CD4-positive, alpha-beta T cell (primary cell): ENCODE measurements around the gene SH3BP5. TPM values are rescaled to one million over a fixed set of nuclear protein-coding genes. Genes with fewer than 3 reads are reported as not detected.
"Not testable (repeated sequence)": the region's sequence is repeated elsewhere in the genome, so short reads cannot be mapped to it uniquely, and the experiment has no call there.

Source experiments
- ATAC-seq: fragments of 200-7000 bp; cut with Tn5 transposase; one replicate; pipeline ENCODE4 v1.10.0; 2022; ENCODE audit warnings: mild to moderate bottlenecking; ENCODE audit not compliant: poor library complexity
- CTCF ChIA-PET: fragments of 350-600 bp; sonication (Branson Sonifier 250); formaldehyde crosslinking; loops from one replicate; lab custom pipeline; 2021; ENCODE audit warnings: antibody characterized with exemption, inconsistent platforms; lab: Charles Lee
- POLR2A ChIA-PET: fragments of 350-600 bp; sonication (Branson Sonifier 250); formaldehyde crosslinking; loops from one replicate; lab custom pipeline; 2021; ENCODE audit warnings: antibody characterized with exemption, inconsistent platforms; lab: Charles Lee
- DNase-seq, 14 experiments: peaks; one replicate each; pipeline ENCODE4 v3.0.0-alpha.2; 2013 to 2020; ENCODE audit warnings: mixed read lengths in 2 of 14
- H3K27ac ChIP-seq, 2 donors: one replicate each; pipeline versions ENCODE4 v1.5.1 to v1.7.0; 2013; ENCODE audit warnings: low read length in 2 of 2, low read depth in 1 of 2, mild to moderate bottlenecking in 1 of 2
- H3K27me3 ChIP-seq, 2 experiments: 1 replicate in 1 of 2; 2 replicates in 1 of 2; pipeline versions ENCODE4 v1.6.1 to v1.7.0; 2013; ENCODE audit warnings: low read length in 2 of 2, control low read depth in 1 of 2, mild to moderate bottlenecking in 1 of 2, moderate library complexity in 1 of 2; ENCODE audit not compliant: insufficient read depth in 2 of 2, control insufficient read depth in 1 of 2
- H3K36me3 ChIP-seq: one replicate; pipeline ENCODE4 v1.6.1; 2013; ENCODE audit warnings: low read length, control low read depth; ENCODE audit not compliant: insufficient read depth
- H3K4me1 ChIP-seq: one replicate; pipeline ENCODE4 v1.6.1; 2013; ENCODE audit warnings: low read length, control low read depth; ENCODE audit not compliant: insufficient read depth
- H3K4me3 ChIP-seq: one replicate; pipeline ENCODE4 v1.5.1; 2013; ENCODE audit warnings: mild to moderate bottlenecking, low read length, moderate library complexity
- H3K9me3 ChIP-seq, 2 experiments: 1 replicate in 1 of 2; 2 replicates in 1 of 2; pipeline versions ENCODE4 v1.6.1 to v1.7.0; 2013; ENCODE audit warnings: low read length in 2 of 2, mild to moderate bottlenecking in 2 of 2, control low read depth in 1 of 2, moderate library complexity in 1 of 2; ENCODE audit not compliant: control insufficient read depth in 1 of 2, insufficient read depth in 1 of 2
- H3K27ac Mint-ChIP-seq: one replicate; pipeline ENCODE4 v1.8.0; 2020; ENCODE audit warnings: mixed read lengths
- H3K27me3 Mint-ChIP-seq: one replicate; pipeline ENCODE4 v1.8.0; 2021; ENCODE audit warnings: mixed read lengths
- H3K36me3 Mint-ChIP-seq: one replicate; pipeline ENCODE4 v1.8.0; 2021; ENCODE audit warnings: low read depth, mixed read lengths
- H3K4me1 Mint-ChIP-seq: one replicate; pipeline ENCODE4 v1.8.0; 2021; ENCODE audit warnings: low read depth, mixed read lengths
- H3K4me3 Mint-ChIP-seq: one replicate; pipeline ENCODE4 v1.8.0; 2020; ENCODE audit warnings: mild to moderate bottlenecking, mixed read lengths
- H3K9me3 Mint-ChIP-seq: one replicate; pipeline ENCODE4 v1.8.0; 2020; ENCODE audit warnings: mixed read lengths
- intact Hi-C, 2 experiments: fragments of 100-400 bp; cut with DNase I in 1 of 2; cut with micrococcal nuclease in 1 of 2; formaldehyde crosslinking; loops; one replicate each; pipeline versions ENCODE4 v1.15.1 to v1.9.0; 2023 to 2025; cut with DNase I, micrococcal nuclease
- total RNA-seq, 174 experiments: library from RNA in 2 of 174; stranded (reverse) in 2 of 174; gene quantifications; one replicate each; pipeline ENCODE4 v1.2.3 and lab custom pipeline; 2021 to 2026
- TF ChIP-seq, protein P1 (sequence below): fragments of 200-600 bp; IDR thresholded peaks from one replicate; pipeline ENCODE4 v1.8.0; 2022; ENCODE audit warnings: antibody characterized with exemption, mild to moderate bottlenecking

SH3BP5 gene
- total RNA-seq, 2 experiments from 2014 or later, result 16.8 to 17.7 TPM

DNA sequence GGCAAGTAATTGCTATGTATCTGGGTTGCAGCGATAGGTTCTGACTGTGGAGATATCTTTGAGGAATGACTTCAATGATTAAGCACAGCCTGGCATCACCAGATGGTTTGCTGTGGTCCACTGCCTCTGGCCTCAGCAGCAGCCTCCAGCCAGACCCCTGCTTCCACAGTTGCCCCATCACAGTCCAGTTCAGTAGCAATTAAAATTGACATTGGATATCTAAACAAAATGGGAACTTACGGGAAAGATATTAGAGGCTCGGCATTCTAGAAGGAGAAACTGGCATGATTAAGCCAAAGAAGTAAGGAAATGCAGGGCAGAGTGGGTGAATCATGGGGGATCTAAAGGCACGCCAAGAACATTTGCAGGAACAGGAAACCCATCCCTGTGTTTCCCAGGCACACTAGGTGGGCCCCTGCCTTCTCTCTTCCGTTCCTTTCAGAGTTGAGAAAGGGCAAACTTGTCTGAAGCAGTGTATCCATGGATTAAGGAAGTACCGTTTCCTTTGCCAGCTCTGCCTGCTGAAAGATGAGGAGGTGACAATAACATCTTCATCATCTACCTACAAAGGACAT lies 36.3 kb upstream of the SH3BP5 start:
- H3K27me3 Mint-ChIP-seq, result no peaks in the 10 kb centered on the region
- CTCF ChIA-PET, result interaction anchor here (0.5 kb wide), 1 partner anchor 350 kb away, joined by 5 read pairs; no protein-coding TSS in a partner anchor
- TF ChIP-seq, protein P1, sequence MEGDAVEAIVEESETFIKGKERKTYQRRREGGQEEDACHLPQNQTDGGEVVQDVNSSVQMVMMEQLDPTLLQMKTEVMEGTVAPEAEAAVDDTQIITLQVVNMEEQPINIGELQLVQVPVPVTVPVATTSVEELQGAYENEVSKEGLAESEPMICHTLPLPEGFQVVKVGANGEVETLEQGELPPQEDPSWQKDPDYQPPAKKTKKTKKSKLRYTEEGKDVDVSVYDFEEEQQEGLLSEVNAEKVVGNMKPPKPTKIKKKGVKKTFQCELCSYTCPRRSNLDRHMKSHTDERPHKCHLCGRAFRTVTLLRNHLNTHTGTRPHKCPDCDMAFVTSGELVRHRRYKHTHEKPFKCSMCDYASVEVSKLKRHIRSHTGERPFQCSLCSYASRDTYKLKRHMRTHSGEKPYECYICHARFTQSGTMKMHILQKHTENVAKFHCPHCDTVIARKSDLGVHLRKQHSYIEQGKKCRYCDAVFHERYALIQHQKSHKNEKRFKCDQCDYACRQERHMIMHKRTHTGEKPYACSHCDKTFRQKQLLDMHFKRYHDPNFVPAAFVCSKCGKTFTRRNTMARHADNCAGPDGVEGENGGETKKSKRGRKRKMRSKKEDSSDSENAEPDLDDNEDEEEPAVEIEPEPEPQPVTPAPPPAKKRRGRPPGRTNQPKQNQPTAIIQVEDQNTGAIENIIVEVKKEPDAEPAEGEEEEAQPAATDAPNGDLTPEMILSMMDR, result no peak

DNA sequence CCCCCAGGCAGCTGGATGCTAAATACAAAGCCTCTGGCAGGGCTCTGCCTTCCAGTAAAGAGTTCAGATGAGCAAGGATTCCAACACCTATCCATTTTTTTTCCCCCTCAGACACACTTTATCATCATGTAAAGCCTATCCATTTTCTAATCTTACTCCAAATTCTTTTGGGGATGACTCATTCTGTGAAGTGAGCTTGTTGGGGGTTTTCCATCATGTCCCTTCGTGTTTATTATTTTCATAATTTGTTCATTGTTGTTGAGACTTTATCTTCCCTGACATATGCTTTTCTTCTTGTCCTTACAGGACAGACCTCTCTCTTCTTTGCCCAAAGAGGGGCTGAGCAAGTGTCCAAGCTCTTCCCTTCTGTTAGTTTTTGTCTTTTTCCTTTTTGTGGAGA lies 34.7 kb upstream of the SH3BP5 start:
- no peaks in the 10 kb centered on the region for H3K9me3 Mint-ChIP-seq
- no peaks in the 10 kb centered on the region for H3K36me3 Mint-ChIP-seq
- intact Hi-C loops, result no loop called here
- Histone ChIP-seq H3K9me3 (no peaks in the 10 kb centered on the region), H3K27ac (no peak overlapping the region), H3K4me3 (no peak overlapping the region), H3K36me3 (no peaks in the 10 kb centered on the region), H3K4me1 (peaks cover 22% of the 10 kb centered on the region), H3K27me3 (no peaks in the 10 kb centered on the region)
- ChIA-PET POLR2A (interaction anchor here (0.6 to 1.3 kb wide), 2 partner anchors 35 to 40 kb away, joined by 3 read pairs; partner anchors contain the start of gene SH3BP5), CTCF (interaction anchor here (0.9 to 2.2 kb wide), 3 partner anchors 34 to 164 kb away, joined by 3 to 7 read pairs (median 6); partner anchors contain the start of gene SH3BP5)
- H3K27me3 Mint-ChIP-seq, result no peaks in the 10 kb centered on the region
- H3K4me1 Mint-ChIP-seq, result peaks cover 21% of the 10 kb centered on the region
- TF ChIP-seq, protein P1, result no peak
- DNase-seq, result no peak
- ATAC-seq, result no peak
- no peak overlapping the region for H3K4me3 Mint-ChIP-seq
- no peak overlapping the region for H3K27ac Mint-ChIP-seq

More for the DNA sequence above, 36.3 kb upstream of the SH3BP5 start:
- Histone ChIP-seq H3K4me3 (no peak overlapping the region), H3K36me3 (no peaks in the 10 kb centered on the region), H3K9me3 (no peaks in the 10 kb centered on the region), H3K27ac (no peak overlapping the region), H3K27me3 (no peaks in the 10 kb centered on the region), H3K4me1 (peaks cover 13% of the 10 kb centered on the region)
- intact Hi-C loops, result no loop called here
- POLR2A ChIA-PET, result interaction anchor here (0.6 kb wide), 1 partner anchor 147 kb away, joined by 3 read pairs; no protein-coding TSS in a partner anchor
- no peaks in the 10 kb centered on the region for H3K9me3 Mint-ChIP-seq
- H3K36me3 Mint-ChIP-seq, result no peaks in the 10 kb centered on the region
- peaks cover 13% of the 10 kb centered on the region for H3K4me1 Mint-ChIP-seq
- DNase-seq, result no peak
- no peak overlapping the region for H3K4me3 Mint-ChIP-seq
- no peak overlapping the region for H3K27ac Mint-ChIP-seq
- no peak for ATAC-seq

DNA sequence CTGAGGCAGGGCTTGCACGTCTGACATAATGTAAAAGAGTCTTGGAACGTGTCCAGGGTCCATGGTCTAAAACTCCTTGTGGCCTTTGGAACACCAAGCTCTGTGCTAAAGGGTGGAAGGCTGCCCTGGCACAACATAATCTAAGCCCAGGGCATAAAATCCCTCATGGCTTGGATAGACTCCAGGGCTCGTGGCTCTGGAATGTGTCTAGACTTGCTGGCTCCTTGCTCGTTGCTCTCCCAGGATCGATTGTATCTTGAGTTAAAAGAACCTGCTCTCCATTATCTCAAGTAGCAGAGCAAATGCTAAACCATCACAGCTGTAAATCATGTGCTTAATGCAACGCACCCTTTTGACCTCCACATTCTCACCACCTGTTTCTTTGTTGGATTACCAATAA lies 31.7 kb upstream of the SH3BP5 start:
- H3K36me3 ChIP-seq, POLR2A ChIA-PET, intact Hi-C loops, H3K27me3 Mint-ChIP-seq, ATAC-seq, DNase-seq, H3K27ac ChIP-seq, H3K27me3 ChIP-seq, H3K9me3 Mint-ChIP-seq, H3K9me3 ChIP-seq, H3K4me3 ChIP-seq, H3K36me3 Mint-ChIP-seq, H3K27ac Mint-ChIP-seq, H3K4me3 Mint-ChIP-seq: not testable (repeated sequence)
- CTCF ChIA-PET, result interaction anchor here (0.8 kb wide), 1 partner anchor 41 kb away, joined by 3 read pairs; no protein-coding TSS in a partner anchor
- H3K4me1 ChIP-seq, result peaks cover 42% of the 10 kb centered on the region
- H3K4me1 Mint-ChIP-seq, result peaks cover 39% of the 10 kb centered on the region
